Right lung (tissue), 5 donors: ENCODE results near the gene ATF7. TPM values are rescaled to one million over a fixed set of nuclear protein-coding genes. Genes with fewer than 3 reads are reported as not detected.
"Not testable (repeated sequence)": the region's sequence is repeated elsewhere in the genome, so short reads cannot be mapped to it uniquely, and the experiment has no call there.

Source experiments
- DNase-seq, 2 donors: peaks; one replicate each; pipeline ENCODE4 v3.0.0-alpha.2; 2013
- polyA plus RNA-seq, 5 donors: library from polyadenylated mRNA; unstranded; fragments of 120-200 nt; gene quantifications; one replicate each; pipeline versions ENCODE4 v1.2.1 to v1.2.3, GENCODE V29; 2013; ENCODE audit warnings: inconsistent platforms in 1 of 5, low replicate concordance in 1 of 5; ENCODE audit not compliant: insufficient read length in 5 of 5, insufficient read depth in 1 of 5

Gene ATF7
- polyA plus RNA-seq, 5 donors: 50.6 to 77.4 (median 64.1) TPM

DNA sequence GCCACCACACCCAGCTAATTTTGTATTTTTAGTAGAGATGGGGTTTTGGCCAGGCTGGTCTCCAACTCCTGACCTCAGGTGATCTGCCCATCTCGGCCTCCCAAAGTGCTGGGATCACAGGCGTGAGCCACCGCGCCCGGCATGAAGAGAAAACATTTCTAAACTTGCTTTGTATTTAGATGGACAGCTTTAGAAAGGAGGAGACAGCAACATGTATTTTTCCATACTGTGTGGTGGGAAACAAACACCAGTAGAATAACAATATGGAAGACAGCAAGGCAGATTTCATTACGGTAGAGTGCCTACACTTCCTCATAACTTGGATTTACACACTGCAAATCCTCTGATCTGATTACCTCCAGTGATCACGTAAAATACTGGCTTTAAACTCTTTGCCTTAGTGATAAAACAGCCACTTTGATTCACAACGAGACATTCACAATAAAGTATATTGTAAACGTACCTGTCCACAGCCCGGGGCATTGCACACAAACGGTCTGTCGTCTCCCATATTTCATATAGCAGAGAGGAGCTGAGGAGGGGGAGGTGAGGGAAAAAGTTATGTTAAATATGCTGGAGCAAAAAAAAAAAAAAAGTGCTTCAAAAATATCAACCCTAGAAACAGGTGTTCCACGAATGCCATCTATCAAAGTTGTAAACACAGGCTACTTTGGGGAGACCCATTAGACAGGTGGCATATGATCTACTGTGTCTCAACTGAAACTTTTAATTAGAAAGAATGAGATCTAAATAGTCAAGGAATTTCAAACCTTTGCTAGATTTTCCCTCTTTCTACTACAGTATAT lies 25.5 kb downstream of the ATF7 start:
- no peak for DNase-seq

DNA sequence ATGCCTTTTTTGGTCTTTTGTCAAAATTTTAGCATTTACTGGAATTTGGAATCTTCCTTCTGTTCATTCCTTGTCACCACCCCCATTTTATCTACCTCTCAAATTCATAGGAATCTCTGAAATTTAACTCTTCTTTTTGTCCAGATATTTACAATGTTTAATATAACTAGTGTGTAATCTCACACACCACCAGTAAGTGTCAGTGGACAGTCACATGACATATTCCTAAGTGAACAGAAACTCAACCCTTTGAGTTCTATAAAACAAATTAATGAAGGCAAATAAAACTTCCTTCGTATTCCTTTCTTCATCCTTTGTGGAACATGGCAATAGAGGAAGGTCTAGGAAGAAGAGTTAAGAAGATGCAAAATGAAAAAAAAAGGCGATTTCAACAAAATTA lies 26.6 kb downstream of the ATF7 start:
- no peak for DNase-seq

DNA sequence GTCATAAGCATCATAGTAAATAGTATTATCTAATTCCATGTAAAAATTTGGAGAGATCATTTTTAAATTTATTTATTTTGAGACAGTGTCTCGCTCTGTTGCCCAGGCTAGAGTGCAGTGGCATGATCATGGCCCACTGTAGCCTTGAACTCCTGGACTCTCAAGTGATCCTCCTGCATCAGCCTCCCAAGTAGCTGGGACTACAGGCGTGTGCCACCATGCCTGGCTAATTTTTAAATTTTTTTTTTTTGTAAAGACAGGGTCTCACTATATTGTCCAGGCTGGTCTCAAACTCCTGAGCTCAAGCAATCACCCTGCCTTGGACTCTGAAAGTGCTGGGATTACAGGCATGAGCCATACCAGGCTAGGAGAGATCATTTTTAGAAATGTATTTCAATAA lies 27.2 kb downstream of the ATF7 start:
- not testable (repeated sequence) for DNase-seq

DNA sequence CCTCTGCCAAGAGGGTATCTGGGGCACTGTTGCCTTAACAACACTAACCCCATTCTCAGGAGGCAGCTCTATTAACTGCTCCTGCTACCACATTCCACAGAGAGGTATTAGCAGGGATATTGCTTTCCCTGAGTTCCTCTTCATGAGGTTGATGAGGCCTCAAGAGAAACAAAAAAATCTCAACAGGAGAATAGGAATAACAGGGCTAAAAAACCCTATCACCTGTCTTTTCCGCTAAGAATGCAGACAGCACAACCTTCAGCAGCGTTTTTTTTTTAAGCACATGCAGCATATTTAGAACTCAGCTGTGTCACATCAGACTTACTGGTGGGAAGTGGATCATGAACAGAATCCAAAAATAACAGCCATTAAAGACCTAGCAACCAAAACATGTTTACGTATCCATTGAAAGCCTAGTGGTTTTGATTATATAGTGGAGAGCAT lies 29.2 kb downstream of the ATF7 start:
- DNase-seq: peak; percentile 42 to 55

DNA sequence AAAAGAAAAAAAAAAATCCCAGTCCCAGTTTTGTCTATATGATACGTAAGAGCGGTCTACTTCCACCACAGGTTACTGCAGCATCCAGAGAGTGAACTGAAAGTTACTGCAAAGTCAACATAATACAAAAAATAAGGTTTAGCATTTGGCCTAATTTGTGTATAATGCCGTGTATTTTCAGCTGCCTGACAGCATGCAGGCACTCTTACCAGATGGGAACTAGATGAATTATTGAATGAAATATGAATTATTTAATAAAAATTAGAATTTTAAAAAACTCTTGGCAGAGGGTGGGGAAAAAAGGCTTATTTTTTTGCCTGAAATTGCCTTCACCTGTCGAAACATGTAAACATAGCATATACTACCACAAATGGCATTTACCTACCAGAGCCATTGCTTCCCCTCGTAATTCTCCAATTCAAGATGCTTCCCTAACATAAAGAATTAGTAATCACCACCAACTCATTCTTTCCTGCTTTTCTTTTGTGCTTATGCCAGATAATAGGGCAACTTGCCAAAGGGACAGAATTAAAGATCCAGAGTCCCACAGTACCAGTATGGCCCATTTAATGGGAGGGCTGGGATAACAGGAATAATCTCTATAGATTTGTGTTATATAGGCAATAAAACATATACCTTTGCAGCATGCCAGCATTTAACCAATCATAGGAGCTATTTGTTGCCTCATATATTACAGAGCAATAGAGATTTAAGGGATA lies 31.1 kb downstream of the ATF7 start:
- no peak for DNase-seq

DNA sequence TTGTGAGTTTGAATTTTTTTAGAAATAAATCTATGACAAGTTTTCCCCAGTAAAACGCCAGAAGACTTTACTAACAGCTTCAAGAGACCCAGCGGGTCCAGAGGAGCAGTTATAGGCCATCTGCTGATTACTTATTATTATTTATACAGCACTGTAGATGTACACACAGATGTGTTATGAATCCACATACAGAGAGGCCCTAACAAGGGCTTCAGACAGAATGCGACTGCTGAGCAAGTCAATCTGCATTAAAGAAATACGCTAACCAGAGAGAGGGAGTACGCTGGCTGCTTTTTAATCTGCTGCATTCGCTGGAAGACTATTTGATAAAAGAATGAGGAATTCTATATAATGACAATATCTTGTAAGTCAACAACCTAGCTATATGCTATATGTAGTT lies 32.5 kb downstream of the ATF7 start:
- no peak for DNase-seq

DNA sequence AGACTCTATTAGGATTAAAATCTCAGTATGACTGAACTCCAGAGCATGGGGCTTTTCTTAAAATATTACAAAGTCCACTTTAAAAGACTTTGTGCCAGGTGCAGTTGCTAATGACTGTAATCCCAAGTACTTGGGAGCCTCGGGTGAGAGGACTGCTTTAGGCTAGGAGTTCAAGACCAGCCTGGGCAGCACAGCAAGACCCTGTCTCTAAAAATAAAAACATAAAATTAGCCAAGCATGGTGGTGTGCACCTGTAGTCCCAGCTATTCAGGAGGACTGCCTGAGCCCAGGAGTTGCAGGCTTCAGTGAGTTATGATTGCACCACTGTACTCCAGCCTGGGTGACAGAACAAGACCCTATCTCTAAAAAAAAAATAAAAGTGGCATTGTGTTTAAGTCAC lies 33.2 kb downstream of the ATF7 start:
- no peak for DNase-seq

DNA sequence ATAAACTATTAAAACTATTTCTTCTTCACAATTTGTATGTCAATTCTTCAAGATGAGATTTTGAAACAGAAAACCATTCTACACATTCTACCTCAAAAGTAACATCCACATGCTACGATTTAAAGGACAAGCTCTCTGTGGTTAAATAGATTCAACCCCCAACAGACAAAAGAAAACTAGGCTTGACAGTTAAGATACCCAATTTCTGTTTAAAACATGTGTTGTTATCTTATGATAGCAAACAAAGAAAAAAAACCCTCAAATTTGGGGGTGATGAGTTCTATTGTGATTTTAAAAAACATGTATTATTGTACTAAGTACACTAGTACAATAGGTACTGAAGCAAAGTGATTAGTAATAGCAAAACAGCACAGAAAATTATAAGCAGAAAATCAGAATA lies 33.8 kb downstream of the ATF7 start:
- no peak for DNase-seq

DNA sequence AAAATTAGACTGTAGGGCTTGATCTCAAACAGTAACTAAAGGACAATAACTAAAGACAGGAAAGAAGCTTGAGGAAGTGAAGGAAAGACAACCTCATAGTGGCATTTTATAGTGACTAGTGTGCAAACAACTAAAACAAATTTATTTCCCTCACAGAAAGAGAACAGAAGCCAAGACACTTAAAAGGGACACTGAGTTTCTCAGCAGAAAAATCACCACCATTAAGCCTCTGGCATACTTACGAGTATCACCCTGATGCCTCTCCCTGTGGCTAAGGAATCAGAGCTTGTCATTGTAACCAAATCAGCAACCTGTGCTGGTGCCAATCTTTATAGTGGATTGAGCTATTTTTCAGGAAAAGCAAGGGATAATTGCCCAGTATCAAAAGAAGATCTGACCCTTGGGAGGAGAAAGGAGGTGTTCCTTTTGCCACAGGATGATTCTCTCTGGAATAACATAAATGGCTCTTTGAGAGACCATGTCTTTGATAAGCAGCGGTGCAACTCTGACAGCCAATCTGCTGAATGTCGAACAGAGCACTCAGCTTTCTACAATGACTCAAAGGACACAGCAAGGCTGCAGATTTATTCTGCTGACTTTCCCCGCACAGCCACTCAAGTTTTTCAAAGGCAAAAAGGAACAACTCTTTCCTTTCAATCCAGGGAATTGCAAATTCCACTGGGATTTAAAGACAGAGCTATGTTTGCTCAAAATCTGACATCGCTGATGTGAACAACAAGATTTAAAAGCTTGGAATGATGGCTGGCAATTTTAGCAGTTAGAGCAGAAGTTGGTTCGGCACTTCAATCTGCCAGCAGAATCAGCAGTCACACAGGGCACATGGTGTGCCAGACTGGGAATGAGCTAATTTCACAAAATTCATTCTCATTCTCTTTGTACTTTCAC lies 34.6 kb downstream of the ATF7 start:
- no peak for DNase-seq

DNA sequence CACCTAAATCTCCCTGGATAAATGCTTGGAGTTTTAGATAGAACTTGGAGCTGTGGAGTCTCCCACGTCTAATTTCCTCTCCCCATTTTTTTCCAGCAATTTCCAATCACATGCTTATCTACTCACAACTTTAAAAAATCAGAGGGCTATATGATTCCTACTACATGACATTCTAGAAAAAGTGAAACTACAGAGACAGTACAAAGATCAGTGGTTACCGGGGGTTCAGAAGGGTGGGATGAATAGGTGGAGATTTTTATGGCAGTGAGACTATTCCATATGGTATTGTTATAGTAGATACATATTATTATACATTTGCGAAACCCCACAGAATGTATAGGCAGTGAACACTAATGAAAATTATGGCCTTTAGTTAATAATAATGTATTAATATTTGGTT lies 35.5 kb downstream of the ATF7 start:
- no peak for DNase-seq

DNA sequence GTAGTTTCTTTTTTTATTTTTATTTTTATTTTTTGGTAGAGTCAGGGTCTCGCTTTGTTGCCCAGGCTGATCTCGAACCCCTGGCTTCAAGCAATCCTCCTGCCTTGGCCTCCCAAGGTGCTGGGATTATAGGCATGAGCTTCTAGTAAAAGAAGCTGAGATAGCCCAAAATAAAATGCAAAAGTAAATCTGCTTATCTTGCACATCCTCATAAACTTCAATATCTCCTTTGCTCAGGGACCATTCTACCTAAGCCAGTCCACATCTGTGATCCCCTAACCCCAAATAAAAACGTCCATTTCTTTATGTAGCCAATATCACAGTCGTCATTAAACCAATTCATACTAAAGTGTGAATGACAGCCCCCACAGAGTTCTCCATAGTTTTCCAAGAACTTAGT lies 36.3 kb downstream of the ATF7 start:
- DNase-seq: no peak

DNA sequence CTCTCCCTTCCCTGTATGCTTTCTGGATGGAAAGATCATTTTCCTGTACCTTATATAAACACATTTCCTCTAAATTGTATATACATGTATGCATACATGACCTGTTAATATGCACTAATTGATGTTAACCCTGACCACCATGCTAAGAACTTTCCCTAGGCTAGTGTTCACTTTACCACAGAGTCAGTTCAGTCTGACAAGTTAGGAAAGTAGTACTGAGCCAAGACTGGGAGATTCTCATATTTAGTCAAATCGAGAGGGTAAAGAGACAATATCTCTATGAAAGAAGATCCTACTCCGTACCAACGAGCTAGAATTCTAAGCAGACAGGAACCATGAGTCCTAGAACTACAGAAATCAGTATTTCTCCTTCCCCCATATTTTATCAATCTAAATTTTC lies 36.8 kb downstream of the ATF7 start:
- no peak for DNase-seq

DNA sequence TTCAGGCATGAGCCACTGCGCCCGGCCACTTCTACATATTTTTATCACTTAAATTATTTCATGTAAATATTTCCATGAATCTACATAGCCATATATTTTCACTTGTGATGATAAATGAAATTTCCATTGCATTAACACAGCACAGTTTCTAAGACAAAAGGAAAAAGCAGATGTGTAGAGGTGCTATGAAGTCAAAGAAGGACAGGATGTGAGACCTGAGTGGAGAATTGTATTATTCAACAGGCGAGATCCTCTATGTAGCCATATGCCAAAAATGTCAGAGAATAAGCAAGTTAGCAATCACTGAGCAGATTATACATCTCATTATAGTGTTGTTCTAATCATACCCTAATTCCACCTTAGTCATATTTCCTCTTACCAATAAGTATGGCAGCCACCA lies 38.1 kb downstream of the ATF7 start:
- no peak for DNase-seq

DNA sequence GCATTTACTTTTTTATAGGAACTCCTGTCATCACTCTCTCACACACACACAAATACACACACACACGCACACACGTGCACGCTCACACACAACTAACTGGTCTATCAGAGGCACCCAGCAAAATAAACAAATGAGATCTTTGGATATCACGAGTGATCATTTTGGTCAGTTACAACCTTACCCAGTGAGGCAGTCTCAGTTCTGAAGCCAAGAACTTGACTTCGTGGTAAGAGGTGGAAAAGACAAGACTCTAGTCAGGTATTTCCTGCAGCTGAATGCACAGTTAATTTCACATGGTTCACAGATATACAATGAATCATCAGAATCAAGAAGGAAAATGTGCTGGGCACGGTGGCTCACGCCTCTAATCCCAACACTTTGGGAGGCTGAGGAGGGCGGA lies 39.4 kb downstream of the ATF7 start:
- no peak for DNase-seq

DNA sequence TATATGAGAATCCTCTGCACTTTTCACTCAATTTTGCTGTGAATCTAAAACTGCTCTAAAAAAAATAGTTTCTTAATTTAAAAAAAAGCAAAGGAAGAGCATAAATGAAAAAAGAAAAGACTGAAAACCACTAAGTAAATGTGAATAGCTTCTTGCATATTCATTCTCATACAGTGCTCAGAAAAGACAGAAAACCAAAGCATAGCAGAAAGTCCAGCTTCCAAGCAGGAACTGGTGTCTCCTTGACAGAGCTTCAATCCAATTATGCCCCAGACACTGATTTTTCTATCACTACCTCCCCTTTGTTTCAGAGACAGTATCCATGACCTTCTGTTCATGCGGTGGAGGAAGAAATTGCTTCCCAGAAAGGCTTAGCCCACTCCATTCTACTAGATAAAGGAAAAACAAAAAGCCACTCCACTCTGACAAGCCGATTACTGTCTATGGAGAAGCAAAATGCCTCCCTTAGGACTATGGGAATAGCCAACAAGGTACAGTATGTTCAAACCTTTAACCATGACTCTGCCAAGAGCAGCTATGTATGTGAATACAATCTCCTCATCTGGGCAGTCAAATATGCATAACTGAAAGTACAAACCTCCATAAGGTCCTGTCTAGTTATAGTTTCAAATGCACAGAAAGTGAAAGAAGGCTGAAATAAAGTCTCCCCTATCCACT lies 40.6 kb downstream of the ATF7 start:
- DNase-seq: no peak

DNA sequence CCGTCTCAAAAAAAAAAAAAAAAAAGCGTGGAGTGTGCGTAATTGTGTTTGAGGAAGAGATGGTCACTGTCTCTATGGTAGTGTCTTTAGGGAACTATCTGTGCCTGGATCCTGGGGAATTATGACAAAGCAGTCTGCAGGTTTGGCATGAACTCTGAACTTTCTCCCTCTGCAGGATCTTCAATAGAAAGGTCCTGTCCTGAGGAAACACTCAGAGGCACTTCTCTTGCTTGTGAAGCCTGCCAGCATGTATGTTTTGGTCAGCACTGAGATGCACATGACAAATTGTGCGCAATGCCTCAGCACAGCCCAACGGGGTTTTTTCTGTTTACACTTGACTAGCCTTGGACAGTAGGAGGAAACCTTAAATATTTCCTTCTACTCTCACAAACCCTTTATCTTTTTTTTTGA lies 46.6 kb downstream of the ATF7 start:
- no peak for DNase-seq

DNA sequence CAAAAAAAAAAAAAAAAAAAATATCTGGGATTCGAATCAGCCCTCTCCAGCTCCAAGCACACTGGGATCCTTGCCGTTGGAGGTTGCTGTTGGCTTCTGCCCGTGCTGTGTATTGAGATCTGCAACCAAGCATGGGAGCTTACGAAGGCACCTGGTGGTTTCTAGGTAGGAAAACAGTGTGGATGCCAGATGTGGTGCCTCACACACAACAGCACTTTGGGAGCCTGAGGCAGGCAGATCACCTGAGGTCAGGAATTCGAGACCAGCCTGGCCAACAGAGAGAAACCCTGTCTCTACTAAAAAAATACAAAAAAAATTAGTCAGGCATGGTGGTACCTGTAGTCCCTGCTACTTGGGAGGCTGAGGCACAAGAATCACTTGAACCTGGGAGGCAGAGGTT lies 47.4 kb downstream of the ATF7 start:
- DNase-seq: no peak

DNA sequence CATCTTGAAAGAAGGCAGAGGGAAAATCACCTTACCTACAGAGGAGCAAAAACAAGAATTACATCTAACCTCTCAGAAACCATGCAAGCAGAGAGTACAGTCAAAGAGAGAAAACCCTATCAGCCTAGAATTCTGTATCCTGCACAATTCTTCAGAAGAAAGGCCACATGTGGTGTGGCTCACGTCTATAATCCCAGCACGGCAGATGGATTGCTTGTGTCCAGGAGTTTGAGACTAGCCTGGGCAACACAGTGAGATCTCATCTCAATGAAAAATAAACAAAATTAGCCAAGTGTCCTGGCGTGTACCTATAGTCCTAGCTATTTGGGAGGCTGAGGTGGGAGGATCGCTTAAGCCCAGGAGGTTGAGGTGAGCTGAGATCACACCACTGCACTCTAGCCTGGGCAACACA lies 48.2 kb downstream of the ATF7 start:
- DNase-seq: no peak

DNA sequence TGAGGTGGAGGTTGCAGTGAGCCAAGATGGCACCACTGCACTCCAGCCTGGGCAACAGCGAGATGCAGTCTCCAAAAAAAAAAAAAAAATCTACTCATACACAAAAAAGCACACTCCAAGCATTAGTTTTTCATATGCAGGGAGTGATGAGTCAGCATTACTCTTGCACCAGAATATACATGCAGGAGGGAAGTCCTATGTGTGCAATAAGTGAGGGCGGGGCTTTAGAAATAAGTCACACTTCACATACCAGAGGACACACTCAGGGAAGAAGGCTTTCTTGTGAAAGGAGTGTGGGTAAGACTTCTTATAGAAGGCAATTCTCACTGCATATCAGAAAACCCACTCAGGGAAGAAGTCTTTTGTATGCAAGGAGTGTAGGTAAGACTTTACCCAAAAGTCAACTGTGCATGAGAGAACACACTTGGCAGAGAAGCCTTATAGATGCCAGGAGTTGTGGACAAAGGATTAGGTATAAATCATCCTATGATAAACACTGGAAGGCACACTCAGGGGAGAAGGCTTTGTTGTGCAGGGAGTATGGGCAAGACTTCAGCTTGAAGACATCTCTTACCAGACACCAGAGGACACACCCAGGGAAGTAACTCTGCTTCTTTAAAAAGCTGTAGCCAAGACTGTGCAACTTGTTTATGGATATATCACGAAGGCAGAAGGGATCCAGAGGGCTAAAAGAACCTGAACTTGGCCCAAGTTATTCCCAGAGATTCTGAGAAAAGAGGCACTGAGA lies 50.5 kb downstream of the ATF7 start:
- DNase-seq: no peak

DNA sequence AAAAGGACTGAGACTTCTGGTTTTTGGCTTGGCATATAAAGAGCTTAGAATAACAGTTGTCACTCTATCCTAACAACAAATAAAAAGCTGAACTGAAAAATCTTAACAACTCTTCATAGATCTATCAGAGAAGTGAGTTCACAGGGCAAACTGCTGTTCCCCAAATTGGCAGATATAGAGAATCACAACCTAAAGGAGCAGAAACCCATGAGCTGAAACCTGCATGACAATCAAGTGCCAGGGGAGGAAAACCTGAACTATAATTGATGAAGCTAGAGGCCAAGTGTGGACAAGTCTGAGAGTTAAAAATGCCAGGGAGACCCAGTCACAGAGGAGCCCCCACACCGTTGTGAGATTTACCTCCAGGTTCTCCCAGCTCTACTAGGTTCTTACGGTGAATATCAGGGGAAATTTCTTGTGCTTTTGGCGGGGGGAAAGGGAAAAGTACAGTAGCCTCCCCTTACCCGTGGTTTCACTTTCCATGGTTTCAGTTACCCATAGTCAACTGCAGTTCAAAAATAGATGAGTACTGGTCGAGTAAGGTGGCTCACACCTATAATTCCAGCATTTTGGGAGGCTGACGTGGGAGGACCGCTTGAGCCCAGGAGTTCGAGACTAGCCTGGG lies 53.9 kb downstream of the ATF7 start:
- no peak for DNase-seq

DNA sequence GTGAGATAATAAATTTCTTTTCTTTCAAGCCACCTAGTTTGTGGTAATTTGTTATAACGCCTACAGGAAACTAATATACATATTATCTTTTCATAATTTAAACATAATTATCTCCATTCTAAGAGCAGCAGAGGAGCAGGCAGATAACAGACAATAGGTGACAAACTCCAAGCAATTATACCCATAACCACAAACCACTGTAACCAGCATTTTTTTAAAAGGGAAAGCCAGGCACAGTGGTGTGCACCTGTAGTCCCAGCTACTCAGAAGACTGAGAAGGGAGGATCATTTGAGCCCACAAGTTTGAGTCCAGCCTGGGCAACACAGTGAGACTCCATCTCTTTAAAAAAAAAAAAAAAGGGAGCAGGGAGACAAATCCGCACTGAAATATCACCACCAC lies 54.9 kb downstream of the ATF7 start:
- no peak for DNase-seq
